Epithelial cell of esophagus (primary cell): ENCODE measurements around the gene GGTA1.

Source experiments
- DNase-seq: peaks from one replicate; pipeline ENCODE4 v3.0.0; 2010; ENCODE audit warnings: low read depth
- H3K4me3 ChIP-seq: 2 replicates; pipeline ENCODE4 v1.5.1; 2011; ENCODE audit warnings: mild to moderate bottlenecking, low read length, control low read depth
- TF ChIP-seq, protein P1 (sequence below): IDR thresholded peaks from 2 replicates; pipeline ENCODE4 v1.5.1; 2011; ENCODE audit warnings: low read depth, mild to moderate bottlenecking, low read length, control low read depth, inconsistent platforms; ENCODE audit not compliant: insufficient read depth; ENCODE audit errors: missing control alignments

Gene GGTA1

DNA sequence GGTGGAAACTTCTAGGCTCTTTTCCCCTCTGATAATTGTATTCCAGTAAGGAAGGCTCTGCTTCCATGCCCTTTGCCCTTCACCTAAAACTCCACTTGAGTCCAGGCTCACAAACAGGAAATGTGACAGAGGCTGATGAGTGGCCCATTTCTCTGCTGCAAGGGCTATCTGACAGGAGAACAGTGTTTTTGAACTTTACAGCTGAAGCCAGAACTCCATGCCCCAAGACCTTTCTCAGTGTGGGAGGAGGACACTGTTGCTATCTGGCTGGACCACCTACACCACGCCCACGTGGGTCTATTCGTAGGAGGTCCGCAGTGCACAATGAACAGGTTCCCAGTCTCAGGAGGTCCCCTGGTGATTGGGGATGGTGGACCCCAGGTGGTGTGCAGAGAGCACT is 13.6 kb downstream of the GGTA1 start:
- TF ChIP-seq, protein P1, sequence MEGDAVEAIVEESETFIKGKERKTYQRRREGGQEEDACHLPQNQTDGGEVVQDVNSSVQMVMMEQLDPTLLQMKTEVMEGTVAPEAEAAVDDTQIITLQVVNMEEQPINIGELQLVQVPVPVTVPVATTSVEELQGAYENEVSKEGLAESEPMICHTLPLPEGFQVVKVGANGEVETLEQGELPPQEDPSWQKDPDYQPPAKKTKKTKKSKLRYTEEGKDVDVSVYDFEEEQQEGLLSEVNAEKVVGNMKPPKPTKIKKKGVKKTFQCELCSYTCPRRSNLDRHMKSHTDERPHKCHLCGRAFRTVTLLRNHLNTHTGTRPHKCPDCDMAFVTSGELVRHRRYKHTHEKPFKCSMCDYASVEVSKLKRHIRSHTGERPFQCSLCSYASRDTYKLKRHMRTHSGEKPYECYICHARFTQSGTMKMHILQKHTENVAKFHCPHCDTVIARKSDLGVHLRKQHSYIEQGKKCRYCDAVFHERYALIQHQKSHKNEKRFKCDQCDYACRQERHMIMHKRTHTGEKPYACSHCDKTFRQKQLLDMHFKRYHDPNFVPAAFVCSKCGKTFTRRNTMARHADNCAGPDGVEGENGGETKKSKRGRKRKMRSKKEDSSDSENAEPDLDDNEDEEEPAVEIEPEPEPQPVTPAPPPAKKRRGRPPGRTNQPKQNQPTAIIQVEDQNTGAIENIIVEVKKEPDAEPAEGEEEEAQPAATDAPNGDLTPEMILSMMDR, result no peak
- no peak overlapping the region for H3K4me3 ChIP-seq
- DNase-seq, result no peak

DNA sequence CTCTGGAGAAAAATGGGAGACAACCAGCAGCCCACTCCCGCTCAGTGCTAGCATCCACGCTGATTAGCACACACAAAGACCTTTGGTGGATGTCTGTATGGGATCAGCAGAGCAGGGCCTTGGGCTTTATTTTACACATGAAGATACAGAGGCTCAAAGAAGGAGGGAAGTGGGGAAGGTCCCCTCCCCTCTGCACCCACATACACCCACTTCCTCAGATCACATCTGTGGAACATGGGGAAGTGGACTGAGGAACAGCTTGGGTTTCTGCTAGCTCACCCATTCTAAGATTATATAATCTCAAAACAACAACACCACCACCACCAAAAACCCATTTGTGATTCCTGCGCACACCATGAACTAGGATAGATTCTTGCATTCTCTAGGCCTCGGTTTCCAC is 14.0 kb downstream of the GGTA1 start:
- TF ChIP-seq, protein P1, result no peak
- no peak for DNase-seq

DNA sequence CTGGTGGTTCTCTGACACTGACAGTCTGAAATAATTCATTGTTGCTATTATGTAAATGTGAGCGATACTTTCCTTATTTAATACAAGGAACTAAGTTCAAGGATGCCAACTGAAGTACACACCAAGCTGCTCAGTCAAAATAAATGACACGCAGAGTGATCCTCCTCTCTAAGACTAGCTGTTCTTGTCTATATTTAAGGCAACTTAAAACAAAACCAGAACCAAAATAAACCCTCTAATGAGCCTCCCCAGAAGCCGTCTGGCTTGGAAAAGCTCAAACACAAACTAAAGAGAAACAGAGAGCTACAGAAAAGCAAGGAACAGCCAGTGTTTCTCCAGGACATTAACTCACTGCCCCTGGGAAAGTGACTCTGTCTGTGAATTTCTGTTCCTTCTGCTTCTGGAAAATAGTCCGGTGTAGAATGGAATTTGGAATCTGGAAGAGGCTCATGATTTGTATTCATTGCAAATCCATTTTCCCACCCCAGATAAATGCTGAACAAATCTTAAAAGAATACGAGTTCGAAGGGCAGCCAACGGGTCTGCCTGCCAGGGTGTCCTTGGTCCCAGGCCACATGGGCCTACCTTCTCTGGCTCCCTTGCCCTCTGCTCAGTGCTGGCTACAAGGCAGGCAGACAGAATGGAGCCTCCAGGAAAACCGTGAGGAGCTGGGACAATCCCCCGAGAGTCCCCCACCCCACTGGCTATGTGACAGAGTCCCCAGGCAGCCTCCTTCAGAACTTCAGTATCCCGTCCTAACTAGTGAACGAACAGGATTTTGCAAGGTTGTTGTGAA is 14.8 kb downstream of the GGTA1 start:
- TF ChIP-seq, protein P1, result no peak
- H3K4me3 ChIP-seq, result no peak overlapping the region
- no peak for DNase-seq

More for the DNA sequence above, 14.0 kb downstream of the GGTA1 start:
- H3K4me3 ChIP-seq, result no peak overlapping the region

DNA sequence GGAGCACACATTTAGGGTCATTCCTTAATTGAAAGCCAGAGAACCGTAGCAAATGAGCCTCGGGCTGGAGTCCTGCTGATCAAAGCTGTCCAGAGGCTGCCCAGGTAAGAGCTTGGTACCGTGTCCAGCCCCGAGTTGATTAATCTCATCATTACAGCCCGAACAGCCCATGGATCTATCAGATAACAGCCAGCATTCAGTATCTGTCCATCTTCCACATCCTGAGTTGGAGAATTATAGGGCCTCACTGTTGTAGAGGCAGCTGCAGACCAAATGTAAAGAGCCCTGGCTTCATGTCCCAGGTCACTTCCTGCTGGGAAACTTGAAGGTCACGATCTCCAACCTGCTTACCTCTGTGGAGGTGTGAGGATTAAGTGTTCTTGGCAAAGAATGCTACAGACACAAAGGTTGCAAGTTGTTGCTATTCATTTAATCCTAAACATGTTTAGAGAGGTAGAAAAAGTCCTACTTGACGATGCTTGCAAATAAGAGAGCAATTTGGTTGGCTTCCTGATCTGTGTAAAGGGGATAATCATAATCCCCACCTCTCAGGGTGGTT is 16.1 kb downstream of the GGTA1 start:
- TF ChIP-seq, protein P1, result no peak
- H3K4me3 ChIP-seq, result no peak overlapping the region
- DNase-seq, result no peak

DNA sequence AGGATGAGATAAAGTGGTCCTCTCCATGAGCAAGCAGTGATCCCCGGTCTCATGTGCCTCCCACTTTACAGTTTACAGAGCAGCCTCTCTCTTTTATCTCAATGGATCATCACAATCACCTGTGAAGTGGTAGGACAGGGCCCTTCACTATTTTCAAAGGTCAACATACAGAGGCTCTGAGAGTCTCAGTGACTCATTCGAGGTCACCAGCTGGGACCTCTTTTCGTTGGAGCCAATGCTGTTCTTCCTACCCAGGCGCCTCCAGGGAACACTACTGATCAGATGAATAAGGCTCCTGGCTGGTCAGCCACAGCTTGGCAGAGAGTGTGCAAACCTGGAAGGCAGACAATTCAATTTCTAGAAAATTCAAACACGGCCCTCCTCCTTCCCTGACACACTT is 16.6 kb downstream of the GGTA1 start:
- TF ChIP-seq, protein P1, result no peak
- no peak for DNase-seq
- H3K4me3 ChIP-seq, result no peak overlapping the region

DNA sequence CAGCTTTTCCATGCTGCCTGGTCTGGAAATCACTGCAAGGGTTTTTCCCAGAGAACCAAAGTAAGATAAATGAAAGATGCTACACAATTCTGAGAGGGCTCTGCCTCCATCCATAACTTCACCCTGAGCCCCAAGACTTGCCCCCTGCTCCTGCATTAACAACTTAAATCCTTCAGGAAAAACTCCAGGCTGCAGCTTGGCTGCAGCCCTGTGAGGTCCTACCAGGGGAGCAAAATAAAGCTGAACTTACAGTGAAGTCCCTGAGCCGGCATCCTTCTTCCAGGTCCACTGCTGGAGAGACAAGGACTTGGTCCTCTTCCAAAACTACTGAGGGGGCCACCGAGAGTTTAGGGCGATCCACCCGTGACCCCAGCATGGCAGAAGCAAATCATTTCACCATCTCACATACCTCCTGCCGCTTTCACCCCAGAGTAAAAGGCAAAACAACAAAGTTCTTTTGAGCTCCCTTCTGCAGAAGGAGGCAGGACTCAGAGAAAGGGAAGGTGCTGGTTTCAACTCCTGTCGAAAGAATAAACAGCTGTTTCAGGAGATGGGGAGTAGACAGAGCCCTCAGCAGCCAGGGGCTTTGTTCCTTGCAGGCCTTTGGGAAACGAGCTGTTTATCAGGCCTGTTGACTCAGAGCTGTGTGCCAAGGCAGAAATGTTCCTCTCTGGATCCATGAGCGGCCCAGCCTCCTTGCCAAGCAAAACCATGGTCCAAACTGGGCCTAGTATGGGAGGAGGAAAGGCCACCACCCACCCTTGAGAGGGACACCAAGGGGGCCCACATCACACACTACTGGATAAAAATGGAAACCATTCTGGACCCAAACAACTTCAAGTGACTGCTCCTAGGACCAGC is 20.6 kb downstream of the GGTA1 start:
- no peak for DNase-seq
- H3K4me3 ChIP-seq, result no peak overlapping the region
- TF ChIP-seq, protein P1, result no peak
